Measurements from ENCODE around the gene NR3C2. TPM values are rescaled to one million over a fixed set of nuclear protein-coding genes. Genes with fewer than 3 reads are reported as not detected.
"Not testable (repeated sequence)": the region's sequence is repeated elsewhere in the genome, so short reads cannot be mapped to it uniquely, and the experiment has no call there.

Gene NR3C2
- total RNA-seq, 1 experiment from 2014 or later: 14.2 TPM

- Mint-ChIP-seq H3K4me3 (ENCODE audit: low read depth, unreplicated experiment) (no peak overlapping the region), H3K27ac (ENCODE audit: unreplicated experiment) (no peak overlapping the region), H3K36me3 (ENCODE audit: insufficient read depth, unreplicated experiment) (no peaks in the 10 kb centered on the region), H3K4me1 (ENCODE audit: low read depth, unreplicated experiment) (no peaks in the 10 kb centered on the region), H3K27me3 (ENCODE audit: unreplicated experiment) (no peaks in the 10 kb centered on the region), H3K9me3 (ENCODE audit: low read depth, unreplicated experiment) (peaks cover 6% of the 10 kb centered on the region)
- no peak for TF ChIP-seq CTCF (IDR thresholded peaks at IDR 0.05; ENCODE audit: unreplicated experiment)
- BruUV-seq (replicated peaks): no TSS peak
- CTCF ChIA-PET: no interaction called here
- no peak for DNase-seq
- intact Hi-C loops (cut with micrococcal nuclease; ENCODE audit: unreplicated experiment): no loop called here
Observed at GRCh38 chr4:148089624-148090023, 352.6 kb downstream of the NR3C2 start.

- H3K9me3 Mint-ChIP-seq (ENCODE audit: low read depth, unreplicated experiment): peaks cover 10% of the 10 kb centered on the region
- CTCF ChIA-PET; DNase-seq; H3K27me3 Mint-ChIP-seq (ENCODE audit: unreplicated experiment); H3K4me3 Mint-ChIP-seq (ENCODE audit: low read depth, unreplicated experiment); intact Hi-C loops (cut with micrococcal nuclease; ENCODE audit: unreplicated experiment); BruUV-seq (replicated peaks); H3K27ac Mint-ChIP-seq (ENCODE audit: unreplicated experiment); H3K4me1 Mint-ChIP-seq (ENCODE audit: low read depth, unreplicated experiment): not testable (repeated sequence)
- H3K36me3 Mint-ChIP-seq (ENCODE audit: insufficient read depth, unreplicated experiment): peaks cover 18% of the 10 kb centered on the region
Observed at GRCh38 chr4:148083073-148083472, 359.1 kb downstream of the NR3C2 start.

DNA sequence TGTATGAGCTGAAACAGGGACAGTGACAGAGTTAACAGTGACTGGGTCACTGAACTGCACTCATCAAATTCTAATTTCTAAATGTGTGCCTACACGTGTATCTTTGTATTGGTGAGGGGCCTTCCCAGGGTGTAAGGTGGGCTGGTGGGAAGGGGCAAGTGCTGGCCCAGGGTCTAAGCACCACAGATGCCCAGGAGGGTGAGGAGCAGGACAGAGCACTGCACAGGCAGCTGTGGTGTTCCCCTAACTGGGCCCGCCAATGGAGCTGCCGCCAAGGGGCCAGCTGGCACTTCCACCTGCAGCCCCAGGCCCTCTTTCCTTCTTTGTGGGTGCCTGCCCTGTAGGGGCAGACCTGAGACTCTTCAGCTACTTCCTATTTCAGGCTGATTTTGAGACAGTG is 360.5 kb downstream of the NR3C2 start:
- no peak for DNase-seq
- Mint-ChIP-seq H3K27me3 (ENCODE audit: unreplicated experiment) (no peaks in the 10 kb centered on the region), H3K27ac (ENCODE audit: unreplicated experiment) (no peak overlapping the region), H3K4me3 (ENCODE audit: low read depth, unreplicated experiment) (no peak overlapping the region), H3K36me3 (ENCODE audit: insufficient read depth, unreplicated experiment) (peaks cover 18% of the 10 kb centered on the region), H3K4me1 (ENCODE audit: low read depth, unreplicated experiment) (no peaks in the 10 kb centered on the region), H3K9me3 (ENCODE audit: low read depth, unreplicated experiment) (peaks cover 10% of the 10 kb centered on the region)
- no TSS peak for BruUV-seq (replicated peaks)
- CTCF ChIA-PET: no interaction called here
- intact Hi-C loops (cut with micrococcal nuclease; ENCODE audit: unreplicated experiment): no loop called here
- TF ChIP-seq CTCF (IDR thresholded peaks at IDR 0.05; ENCODE audit: unreplicated experiment): no peak

GRCh38 chr4:148081267-148081666 is 360.9 kb downstream of the NR3C2 start:
- no peaks in the 10 kb centered on the region for H3K27me3 Mint-ChIP-seq (ENCODE audit: unreplicated experiment)
- CTCF ChIA-PET: no interaction called here
- H3K4me3 Mint-ChIP-seq (ENCODE audit: low read depth, unreplicated experiment): no peak overlapping the region
- TF ChIP-seq CTCF (IDR thresholded peaks at IDR 0.05; ENCODE audit: unreplicated experiment): no peak
- H3K36me3 Mint-ChIP-seq (ENCODE audit: insufficient read depth, unreplicated experiment): peaks cover 18% of the 10 kb centered on the region
- no peak overlapping the region for H3K27ac Mint-ChIP-seq (ENCODE audit: unreplicated experiment)
- H3K9me3 Mint-ChIP-seq (ENCODE audit: low read depth, unreplicated experiment): peaks cover 11% of the 10 kb centered on the region
- no TSS peak for BruUV-seq (replicated peaks)
- no peaks in the 10 kb centered on the region for H3K4me1 Mint-ChIP-seq (ENCODE audit: low read depth, unreplicated experiment)
- DNase-seq: no peak
- intact Hi-C loops (cut with micrococcal nuclease; ENCODE audit: unreplicated experiment): no loop called here

GRCh38 chr4:148079961-148080360 is 362.3 kb downstream of the NR3C2 start:
- CTCF ChIA-PET: interaction anchor here (0.5 kb wide), 1 partner anchor 97 kb away, joined by 6 read pairs; no protein-coding TSS in a partner anchor
- H3K36me3 Mint-ChIP-seq (ENCODE audit: insufficient read depth, unreplicated experiment): peaks cover 18% of the 10 kb centered on the region
- peaks cover 9% of the 10 kb centered on the region for H3K9me3 Mint-ChIP-seq (ENCODE audit: low read depth, unreplicated experiment)
- BruUV-seq (replicated peaks): no TSS peak
- H3K27me3 Mint-ChIP-seq (ENCODE audit: unreplicated experiment): no peaks in the 10 kb centered on the region
- intact Hi-C loops (cut with micrococcal nuclease; ENCODE audit: unreplicated experiment): no loop called here
- H3K4me3 Mint-ChIP-seq (ENCODE audit: low read depth, unreplicated experiment): no peak overlapping the region
- DNase-seq: no peak
- H3K27ac Mint-ChIP-seq (ENCODE audit: unreplicated experiment): no peak overlapping the region
- no peaks in the 10 kb centered on the region for H3K4me1 Mint-ChIP-seq (ENCODE audit: low read depth, unreplicated experiment)
- no peak for TF ChIP-seq CTCF (IDR thresholded peaks at IDR 0.05; ENCODE audit: unreplicated experiment)
